Right hindlimb (tissue), 1 donor: Measurements from ENCODE around the gene LMNA.
"Not testable (repeated sequence)": the region's sequence is repeated elsewhere in the genome, so short reads cannot be mapped to it uniquely, and the experiment has no call there.

Experiments
- DNase-seq: peaks from one replicate; pipeline ENCODE4 v3.0.0-alpha.2; 2018

The LMNA gene

DNA sequence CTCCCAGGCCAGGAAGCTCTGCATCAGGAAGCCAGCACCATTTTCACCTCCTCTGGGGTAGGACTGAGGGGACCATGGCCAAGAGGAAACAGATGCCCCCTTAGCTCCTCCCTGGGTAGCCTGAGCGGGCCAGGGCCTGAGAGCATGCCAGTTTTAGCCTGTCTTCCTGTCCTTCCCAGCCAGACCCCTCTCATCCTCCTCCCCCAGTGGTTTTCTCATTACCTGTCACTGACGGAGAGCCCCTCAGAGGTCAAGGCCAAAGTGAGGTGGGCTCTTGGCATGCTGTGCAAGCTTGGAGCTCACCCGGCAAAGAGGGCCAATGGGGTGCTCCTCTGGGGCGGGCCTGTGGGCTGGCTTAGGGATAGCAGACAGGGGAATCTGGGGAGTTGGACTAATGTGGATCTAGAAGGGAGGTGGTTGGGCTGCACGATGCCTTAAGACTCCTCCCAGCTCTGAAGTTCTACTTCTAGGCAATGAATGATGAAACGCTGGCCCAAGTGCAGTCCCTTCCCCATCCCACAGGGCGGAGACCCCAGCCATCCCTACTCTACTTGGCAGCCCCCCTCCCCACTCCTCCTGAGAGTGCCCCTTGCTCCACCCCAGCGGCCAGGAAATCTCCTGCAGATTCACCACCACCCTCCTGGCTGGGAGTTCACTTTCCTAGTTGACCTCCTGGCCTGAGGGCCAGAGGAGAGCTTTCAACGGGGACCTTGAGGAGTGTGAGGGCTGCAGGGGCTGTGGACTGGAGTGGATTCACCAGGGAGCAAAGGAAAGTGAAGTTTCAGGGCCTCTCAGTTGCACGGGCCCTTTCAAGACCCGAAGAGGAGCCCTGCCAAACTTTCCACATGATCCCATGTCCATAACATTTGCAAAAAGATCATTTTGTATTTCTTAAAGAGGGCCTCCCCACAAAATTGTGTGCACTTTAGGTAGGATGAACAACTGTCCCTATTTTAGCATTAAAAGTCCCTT, 9.4 kb upstream of the LMNA start:
- peak; percentile 80 for DNase-seq

DNA sequence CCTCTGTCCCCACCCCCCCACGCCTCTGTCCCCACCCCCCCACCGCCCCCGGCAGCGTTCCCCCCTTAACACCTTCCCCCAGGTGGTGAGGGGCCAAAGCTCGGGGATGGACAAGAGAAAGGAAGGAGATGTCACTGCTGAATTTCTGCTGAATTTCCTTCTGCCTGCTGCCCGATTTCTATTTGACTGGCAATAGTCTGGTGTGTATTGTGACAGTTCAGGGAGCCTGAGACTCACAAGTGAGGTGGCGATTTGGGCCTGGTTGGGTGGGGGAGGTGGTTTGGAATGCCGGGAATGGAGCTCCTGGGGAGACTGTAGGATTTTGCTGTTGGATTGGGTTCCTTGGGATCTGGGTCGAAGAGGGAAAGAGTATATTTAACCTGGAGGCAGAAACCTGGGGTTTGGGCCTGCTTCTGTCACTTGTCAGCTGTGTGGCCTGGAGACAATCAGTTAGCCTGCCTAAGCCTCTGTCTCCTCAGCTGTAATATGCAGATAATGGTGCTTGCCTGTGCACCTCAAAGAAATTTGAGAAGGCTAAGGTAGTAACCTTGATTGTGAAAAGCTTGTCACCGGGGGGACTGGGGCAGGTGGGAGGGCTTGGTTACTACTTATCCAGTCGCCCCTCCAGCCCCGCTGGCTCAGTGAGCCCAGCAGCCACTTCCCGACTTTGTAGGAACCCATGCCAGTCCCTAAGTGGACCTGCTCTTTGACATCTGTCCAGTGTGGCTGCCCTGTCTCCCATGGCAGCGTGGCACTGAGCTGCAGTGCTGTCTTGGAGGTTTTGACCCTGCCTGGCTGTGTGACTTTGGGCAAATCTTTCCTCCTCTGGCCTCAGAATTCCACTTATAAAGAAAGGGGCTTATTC, 7.7 kb upstream of the LMNA start:
- no peak for DNase-seq

DNA sequence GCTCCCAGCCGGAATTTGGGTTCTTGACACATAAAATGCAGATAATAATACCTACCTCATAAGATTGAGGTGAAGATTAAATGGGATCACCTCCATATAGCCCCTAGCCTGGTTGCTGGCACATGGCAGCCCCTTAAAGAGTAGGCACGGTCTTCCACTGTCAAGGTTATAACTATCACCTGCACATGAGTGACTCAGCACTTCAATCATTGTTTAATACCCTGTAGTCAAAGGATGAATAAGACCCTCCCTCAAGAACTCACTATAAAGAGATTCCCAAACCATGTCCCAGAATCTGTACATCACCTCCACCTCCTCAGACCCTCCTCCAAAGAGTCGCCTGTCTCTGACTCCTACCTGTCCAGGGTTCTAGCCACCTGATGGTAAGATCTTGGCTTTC, 6.5 kb upstream of the LMNA start:
- no peak for DNase-seq

- no peak for DNase-seq
Measured at GRCh38 chr1:156108664-156109241, 5.8 kb upstream of the LMNA start.

- no peak for DNase-seq
Measured at GRCh38 chr1:156110252-156110651, 4.3 kb upstream of the LMNA start.

GRCh38 chr1:156111355-156111962, 3.1 kb upstream of the LMNA start:
- DNase-seq: no peak

DNA sequence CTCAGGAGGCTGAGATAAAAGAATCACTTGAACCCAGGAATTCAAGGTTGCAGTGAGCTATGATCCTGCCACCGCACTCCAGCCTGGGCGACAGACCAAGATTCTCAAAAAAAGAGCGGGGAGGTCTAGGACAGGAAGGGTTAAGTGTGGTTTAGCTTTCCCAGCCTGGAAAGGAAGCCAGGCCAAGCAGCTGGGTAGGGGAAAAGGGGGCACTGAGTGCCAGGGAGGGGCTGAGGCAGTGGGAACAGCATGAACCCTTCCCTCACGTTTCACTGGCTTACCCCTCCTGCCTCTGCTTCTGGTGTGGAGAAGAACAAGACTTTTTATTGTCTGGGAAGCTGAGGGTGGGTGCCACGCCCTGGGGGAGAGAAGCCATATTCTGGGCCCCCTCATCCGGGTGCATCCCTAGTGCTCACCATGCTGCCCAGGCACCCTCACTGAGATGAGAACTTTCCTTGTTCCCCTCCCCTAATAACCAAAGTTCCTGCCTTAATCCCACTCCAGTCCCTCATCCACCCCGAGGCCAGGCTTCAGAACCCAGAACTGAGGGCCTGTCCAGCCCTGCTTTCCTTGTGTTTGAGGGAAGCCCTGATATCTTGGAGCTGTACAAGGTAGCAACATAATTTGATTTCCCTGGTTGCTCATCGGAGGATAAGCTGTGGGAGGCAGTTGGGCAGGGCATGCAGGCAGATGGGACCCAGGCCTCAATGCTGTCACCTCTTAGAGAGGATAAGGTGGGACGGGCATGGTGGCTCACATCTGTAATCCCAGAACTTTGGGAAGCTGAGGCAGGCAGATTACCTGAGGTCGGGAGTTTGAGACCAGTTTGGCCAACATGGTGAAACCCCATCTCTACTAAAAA, 2.0 kb upstream of the LMNA start:
- DNase-seq: peak; percentile 84

- peak; percentile 62 for DNase-seq
Measured at GRCh38 chr1:156113282-156113950, 1.1 kb upstream of the LMNA start.

DNA sequence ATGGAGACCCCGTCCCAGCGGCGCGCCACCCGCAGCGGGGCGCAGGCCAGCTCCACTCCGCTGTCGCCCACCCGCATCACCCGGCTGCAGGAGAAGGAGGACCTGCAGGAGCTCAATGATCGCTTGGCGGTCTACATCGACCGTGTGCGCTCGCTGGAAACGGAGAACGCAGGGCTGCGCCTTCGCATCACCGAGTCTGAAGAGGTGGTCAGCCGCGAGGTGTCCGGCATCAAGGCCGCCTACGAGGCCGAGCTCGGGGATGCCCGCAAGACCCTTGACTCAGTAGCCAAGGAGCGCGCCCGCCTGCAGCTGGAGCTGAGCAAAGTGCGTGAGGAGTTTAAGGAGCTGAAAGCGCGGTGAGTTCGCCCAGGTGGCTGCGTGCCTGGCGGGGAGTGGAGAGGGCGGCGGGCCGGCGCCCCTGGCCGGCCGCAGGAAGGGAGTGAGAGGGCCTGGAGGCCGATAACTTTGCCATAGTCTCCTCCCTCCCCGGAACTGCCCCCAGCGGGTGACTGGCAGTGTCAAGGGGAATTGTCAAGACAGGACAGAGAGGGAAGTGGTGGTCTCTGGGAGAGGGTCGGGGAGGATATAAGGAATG, 505 bp downstream of the LMNA start:
- DNase-seq: no peak

GRCh38 chr1:156115514-156116374, 1.2 kb downstream of the LMNA start:
- peak; percentile 82 for DNase-seq

- not testable (repeated sequence) for DNase-seq
Measured at GRCh38 chr1:156116731-156117130, 2.2 kb downstream of the LMNA start.

DNA sequence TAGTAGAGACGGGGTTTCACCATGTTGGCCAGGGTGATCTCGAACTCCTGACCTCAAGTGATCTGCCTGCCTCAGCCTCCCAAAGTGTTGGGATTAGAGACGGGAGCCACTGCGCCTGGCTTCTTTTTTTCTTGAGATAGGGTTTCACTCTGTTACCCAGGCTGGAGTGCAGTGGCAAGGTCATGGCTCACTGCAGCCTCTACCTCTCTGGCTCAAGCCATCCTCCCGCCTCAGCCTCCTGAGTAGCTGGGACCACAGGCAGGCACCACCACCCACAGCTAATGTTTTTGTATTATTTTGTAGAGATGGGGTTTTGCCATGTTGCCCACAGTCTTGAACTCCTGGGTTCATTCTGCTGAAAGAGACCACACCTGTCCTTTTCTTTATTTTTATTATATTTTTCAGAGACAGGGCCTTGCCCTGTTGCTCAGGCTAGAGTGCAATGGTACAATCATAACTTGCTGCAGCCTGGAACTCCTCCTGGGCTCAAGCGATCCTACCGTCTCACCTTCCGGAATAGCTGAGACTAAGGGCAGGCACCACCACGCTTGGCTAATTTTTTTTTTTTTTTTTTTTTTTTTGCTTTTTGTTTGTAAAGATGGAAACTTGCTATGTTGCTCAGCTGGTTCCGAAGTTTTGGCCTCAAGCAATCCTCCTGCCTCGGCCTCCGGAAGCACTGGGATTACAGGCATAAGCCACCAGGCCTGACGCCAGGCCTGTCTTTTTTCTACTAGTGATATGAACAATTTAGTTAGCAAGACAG, 3.1 kb downstream of the LMNA start:
- no peak for DNase-seq

DNA sequence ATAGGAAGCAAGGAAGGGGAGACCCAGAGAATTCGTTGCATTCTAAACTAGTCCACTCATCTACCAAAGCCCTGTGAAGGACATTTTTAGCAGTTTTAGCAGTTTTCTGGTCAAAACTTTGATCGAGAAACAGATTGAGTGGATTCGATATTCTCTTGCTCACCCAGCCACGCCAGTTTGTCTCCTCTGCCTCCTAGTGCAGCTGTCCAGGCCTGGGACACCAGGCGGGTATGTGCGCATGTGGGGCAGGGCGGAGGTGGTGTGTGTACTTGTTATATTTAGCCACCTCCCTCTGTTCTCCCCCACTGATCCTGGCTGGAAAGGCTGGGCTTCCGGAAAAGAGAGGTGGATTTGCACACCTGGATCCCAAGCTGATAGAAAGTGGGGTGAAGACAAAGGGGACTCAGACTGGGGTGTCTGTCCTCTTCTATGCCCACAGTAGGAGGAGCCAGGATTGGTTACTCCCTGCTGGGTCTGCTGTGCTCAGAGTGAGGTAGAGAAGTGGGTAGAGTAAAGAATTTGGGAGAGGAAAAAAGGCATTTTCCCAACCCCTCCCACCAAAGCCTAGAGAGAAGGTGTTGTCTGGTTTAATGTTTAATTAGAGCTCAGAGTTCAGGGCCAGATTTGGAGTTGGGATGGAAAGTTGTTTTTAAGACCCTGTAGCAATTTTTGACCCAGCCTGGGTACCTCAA, 3.8 kb downstream of the LMNA start:
- peak; percentile 75 for DNase-seq

GRCh38 chr1:156119503-156120209, 5.1 kb downstream of the LMNA start:
- peak; percentile 81 for DNase-seq

DNA sequence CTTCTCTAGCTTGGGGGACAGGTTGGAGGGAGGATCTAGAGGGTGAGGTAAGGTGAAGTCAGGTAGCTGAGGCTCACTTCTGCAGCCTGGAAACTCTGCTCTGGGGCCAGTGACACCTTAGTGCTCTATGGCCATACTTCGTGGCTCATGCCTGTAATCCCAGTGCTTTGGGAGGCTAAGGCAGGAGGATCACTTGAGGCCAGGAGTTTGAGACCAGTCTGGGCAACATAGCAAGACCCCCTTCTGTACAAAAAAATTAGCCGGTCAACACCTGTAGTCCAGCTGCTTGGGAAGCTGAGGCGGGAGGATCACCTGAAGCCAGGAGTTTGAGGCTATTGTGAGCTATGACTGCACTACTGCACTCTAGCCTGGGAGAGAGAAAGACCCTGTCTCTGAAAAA, 5.8 kb downstream of the LMNA start:
- no peak for DNase-seq

DNA sequence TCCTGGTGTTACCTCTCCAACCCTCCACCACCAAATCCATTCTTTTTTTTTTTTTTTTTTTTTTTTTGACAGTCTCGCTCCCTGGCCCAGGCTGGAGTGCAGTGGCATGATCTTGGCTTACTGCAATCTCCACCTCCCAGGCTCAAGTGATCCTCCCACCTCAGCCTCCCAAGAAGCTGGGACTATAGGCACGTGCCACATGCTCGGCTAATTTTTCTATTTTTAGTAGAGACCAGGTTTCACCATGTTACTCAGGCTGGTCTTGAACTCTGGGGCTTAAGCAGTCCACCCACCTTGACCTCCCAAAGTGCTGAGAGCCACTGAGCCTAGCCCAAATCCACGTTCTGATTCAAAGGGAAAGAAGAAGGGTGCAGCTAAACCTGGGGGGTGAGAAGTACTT, 6.5 kb downstream of the LMNA start:
- DNase-seq: not testable (repeated sequence)

DNA sequence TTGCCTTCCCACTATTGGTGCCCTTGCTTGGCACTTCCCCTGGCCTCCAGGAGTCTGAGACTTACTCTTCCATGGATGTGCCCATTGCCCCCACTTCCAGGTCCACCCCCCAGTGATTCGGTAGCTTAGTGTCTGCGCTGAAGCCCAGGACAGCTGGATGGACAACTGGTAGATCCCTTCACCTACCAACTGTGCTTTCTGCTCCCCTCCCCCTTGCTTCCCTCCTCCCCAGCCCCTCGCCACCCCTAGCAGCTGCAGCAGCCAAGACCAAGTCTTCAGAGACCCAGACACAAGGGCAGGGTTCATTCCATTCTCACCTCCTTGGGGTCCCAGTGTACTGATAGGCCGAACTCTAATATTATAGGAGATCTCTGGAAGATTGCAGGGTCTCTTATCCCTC, 6.9 kb downstream of the LMNA start:
- peak; percentile 62 for DNase-seq

DNA sequence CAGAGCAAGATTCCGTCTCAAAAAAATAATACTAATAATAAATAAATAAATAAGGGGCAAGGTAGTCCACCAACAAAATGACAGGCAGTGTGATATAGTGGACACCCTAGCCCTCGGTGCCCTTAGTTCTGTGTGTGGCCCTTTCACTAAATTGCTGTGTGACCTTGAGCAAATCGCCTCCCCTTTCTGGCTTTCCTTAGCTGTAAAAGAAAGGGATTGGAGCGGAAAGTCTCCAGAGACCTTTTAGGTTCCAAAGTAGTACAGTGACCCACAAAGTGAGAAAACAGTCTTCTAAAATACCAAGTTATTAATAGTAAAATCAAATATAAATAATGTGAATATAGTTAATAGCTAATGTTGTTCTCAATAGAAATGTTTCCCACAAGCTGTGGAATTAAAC, 7.6 kb downstream of the LMNA start:
- DNase-seq: no peak
